Fibroblast of pulmonary artery (primary cell): ENCODE results near the gene TPRG1L.

ENCODE experiments used
- DNase-seq: peaks from one replicate; pipeline ENCODE4 v3.0.0-alpha.2; 2010; ENCODE audit warnings: low read depth
- H3K4me3 ChIP-seq: replicated peaks from 2 replicates; pipeline ENCODE4 v1.5.1; 2011; ENCODE audit warnings: low read depth, mild to moderate bottlenecking, control low read depth, low read length, moderate library complexity
- TF ChIP-seq, protein P1 (sequence below): IDR thresholded peaks from 2 replicates; pipeline ENCODE4 v1.5.1; 2011; ENCODE audit warnings: mild to moderate bottlenecking, control low read depth, low read length, inconsistent platforms; ENCODE audit errors: missing control alignments

The TPRG1L gene

DNA sequence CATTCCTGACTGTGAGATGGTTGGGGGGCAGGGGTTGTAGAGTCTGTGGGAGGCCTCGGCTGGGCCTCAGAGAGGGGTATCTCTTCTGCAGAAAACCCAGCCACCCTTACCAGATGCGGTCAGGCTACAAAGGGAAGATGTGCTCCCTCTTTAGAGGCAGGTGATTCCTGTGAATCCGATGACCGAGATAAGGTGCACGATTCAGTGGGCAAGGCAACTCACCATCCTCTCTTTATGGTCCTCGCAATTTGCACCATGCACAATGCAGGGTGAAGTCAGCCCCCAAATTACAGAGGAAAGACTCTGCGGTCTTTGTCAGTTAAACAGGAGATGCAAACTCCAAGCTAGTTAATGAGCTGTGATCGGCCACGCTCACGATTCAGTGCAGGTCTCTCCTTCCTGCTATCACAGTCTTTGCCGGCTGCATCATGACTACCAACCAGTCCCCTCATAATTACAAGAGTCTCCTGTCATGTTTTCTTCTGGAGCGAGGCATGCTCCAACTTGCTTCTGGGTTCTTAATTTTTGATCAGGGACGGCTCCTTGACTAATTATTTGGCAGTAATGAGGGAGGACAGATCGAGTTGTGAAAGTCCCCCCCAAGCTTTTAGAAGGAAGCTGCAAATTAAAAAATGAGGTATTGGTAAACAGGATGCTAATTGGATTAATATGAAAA, 40.0 kb downstream of the TPRG1L start:
- TF ChIP-seq, protein P1, sequence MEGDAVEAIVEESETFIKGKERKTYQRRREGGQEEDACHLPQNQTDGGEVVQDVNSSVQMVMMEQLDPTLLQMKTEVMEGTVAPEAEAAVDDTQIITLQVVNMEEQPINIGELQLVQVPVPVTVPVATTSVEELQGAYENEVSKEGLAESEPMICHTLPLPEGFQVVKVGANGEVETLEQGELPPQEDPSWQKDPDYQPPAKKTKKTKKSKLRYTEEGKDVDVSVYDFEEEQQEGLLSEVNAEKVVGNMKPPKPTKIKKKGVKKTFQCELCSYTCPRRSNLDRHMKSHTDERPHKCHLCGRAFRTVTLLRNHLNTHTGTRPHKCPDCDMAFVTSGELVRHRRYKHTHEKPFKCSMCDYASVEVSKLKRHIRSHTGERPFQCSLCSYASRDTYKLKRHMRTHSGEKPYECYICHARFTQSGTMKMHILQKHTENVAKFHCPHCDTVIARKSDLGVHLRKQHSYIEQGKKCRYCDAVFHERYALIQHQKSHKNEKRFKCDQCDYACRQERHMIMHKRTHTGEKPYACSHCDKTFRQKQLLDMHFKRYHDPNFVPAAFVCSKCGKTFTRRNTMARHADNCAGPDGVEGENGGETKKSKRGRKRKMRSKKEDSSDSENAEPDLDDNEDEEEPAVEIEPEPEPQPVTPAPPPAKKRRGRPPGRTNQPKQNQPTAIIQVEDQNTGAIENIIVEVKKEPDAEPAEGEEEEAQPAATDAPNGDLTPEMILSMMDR: no peak
- no peak for DNase-seq
- no peak overlapping the region for H3K4me3 ChIP-seq

DNA sequence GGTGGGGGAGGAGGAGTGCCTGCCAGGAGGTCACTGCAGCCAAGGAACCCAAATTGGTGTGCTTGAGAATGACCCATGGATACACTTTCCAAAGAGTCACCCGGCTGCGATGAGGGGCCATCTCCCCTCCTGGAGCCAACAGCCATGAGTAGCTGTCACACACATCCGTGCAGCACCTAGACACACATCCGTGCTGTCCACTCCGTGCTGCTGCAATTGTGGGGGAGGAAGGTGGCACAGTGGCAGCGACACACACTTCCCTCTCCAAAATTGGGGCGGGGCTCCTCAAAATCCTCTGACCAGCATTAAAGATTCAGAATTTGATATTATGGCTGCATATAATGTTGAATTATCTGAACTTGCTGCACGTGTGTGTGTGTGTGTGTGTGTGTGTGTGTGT, 43.3 kb downstream of the TPRG1L start:
- no peak for DNase-seq
- no peak overlapping the region for H3K4me3 ChIP-seq
- TF ChIP-seq, protein P1: no peak

DNA sequence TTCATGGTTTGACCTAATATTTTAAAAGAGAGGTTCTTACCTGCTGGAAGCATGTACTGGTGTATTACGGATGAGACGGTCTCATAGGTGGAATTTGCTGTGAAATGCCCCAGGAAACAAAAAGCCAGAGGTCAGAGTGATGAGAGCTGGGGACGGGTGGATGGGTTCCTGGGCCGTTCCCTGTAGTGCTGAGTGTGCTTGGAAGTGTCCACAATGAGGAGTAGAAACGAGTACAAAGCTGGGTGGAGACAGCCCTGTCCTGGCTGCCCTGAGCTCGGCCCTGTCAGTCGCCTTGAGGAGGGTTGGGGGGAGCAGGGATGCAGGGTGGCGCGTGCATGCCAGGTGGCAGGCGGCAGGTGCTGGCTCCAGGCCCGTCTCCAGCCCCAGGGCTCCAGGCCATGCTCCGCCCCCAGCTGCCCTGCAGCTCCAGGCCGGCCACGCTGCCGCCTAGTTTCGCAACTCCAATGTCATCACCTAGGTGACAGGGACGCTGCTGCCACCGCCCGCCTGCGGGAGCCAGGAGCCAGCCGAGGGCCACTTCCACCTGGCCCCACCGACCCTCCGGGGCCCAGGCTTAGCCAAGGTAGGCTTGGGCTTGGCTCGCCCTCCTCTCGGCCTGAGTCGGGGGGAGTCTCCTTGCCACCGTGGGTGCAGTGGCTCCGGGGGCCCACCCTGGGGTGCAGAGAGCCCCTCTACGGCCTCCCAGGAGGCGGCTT, 43.9 kb downstream of the TPRG1L start:
- DNase-seq: peak; percentile 33
- no peak overlapping the region for H3K4me3 ChIP-seq
- TF ChIP-seq, protein P1: no peak

DNA sequence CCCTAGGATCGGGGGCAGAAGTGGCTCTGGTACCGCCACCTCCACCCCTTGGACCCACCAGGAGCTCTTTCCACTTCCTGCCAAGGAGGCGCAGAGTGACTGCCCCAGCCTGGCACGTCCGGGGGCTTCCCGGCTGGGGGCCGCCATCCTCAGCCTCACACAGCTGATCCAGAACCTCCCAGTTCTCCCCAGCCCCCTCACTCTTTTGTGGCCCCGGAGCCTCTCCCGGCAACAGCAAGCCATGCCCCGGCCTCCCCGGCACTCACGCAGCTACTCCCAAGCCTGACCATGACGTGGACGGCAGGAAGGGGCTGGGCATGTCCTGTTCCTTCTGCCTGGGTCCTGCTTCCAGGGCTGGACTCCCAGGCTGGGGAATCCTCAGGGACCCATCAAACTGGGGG, 44.6 kb downstream of the TPRG1L start:
- H3K4me3 ChIP-seq: no peak overlapping the region
- DNase-seq: no peak
- TF ChIP-seq, protein P1: no peak

DNA sequence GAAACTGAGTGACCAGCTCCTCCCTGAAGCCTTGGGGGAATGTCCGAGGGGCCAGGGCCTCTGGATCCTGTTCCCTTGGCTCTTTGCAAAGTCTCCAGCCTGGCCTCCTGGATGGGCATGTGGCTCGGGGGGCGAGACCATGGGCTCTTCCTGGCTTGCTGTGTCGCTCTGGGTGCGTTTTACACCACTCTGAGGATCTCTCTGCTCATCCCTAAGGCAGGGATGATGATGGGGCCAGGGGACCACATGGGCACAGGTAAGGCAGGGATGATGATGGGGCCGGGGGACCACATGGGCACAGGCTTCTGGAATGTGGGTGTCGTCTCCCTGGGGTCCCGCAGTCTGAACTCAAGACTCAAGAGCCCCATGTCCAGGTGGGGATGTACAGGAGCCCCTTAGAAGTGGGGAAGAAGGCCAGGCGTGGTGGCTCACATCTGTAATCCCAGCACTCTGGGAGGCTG, 45.2 kb downstream of the TPRG1L start:
- TF ChIP-seq, protein P1: no peak
- H3K4me3 ChIP-seq: no peak overlapping the region
- DNase-seq: no peak

DNA sequence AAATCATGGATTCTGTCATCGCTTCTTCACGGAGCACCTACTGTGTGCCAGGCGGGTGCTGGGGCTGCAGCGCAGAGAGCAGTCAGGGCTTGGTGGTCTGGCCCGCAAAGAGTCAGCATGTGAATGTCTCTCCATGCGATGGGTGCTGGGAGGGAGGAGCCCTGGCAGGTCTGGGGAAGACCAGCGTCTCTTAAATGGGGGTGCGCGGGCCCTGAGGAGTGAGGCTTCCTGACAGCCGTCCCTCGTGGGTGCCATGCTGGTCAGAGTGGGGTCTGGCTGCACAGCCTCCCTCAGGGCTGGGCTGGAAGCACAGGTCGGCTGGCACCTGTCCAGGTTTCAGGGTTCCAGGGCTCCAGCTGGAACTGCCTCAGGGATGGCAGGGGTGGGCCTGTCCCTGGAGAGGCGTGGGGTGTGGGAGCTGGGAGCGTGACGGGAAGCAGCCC, 46.0 kb downstream of the TPRG1L start:
- no peak for DNase-seq
- H3K4me3 ChIP-seq: no peak overlapping the region
- TF ChIP-seq, protein P1: no peak
